GM12878 (cell line): ENCODE results near the gene AKNA. TPM values are rescaled to one million over a fixed set of nuclear protein-coding genes. Genes with fewer than 3 reads are reported as not detected.

ENCODE experiments used
- ATAC-seq: fragments of 200-7000 bp; cut with Tn5 transposase; 3 replicates; pipeline ENCODE4 v1.9.1; 2020; ENCODE audit warnings: mild to moderate bottlenecking, moderate library complexity
- BruUV-seq: library from RNA; stranded (reverse); fragments of 400-500 nt; replicated peaks from 2 replicates; lab custom pipeline; 2021; lab: Mats Ljungman, UMichigan
- CTCF ChIA-PET: fragments of 300-600 bp; sonication (Branson Sonifier 250); formaldehyde crosslinking; extraction: SDS; loops from one replicate; lab custom pipeline; 2021; ENCODE audit warnings: inconsistent platforms; lab: Yijun Ruan, JAX
- POLR2A ChIA-PET: fragments of 350-600 bp; formaldehyde crosslinking; extraction: SDS; loops from one replicate; lab custom pipeline; 2021; ENCODE audit warnings: inconsistent platforms; lab: Charles Lee
- RAD21 ChIA-PET: fragments of 300-600 bp; sonication (Branson Sonifier 250); formaldehyde crosslinking; loops from one replicate; lab custom pipeline; 2023; ENCODE audit warnings: antibody characterized with exemption; ENCODE audit not compliant: unreplicated experiment; lab: Charles Lee
- SMC1A ChIA-PET: fragments of 300-600 bp; sonication (Branson Sonifier 250); formaldehyde crosslinking; loops from one replicate; lab custom pipeline; 2023; ENCODE audit not compliant: unreplicated experiment, uncharacterized antibody; lab: Charles Lee
- DNase-seq: peaks from one replicate; pipeline ENCODE4 v3.0.0-alpha.2; 2011; ENCODE audit warnings: low read depth, low spot score
- FAIRE-seq: peaks from 3 replicates; lab custom pipeline; 2011; peaks lifted over from hg19 to GRCh38; lab: Jason Lieb, UNC
- H2AFZ ChIP-seq: 2 replicates; pipeline ENCODE4 v1.6.0; 2011; ENCODE audit warnings: low read depth, low read length, control low read depth; ENCODE audit not compliant: control insufficient read depth
- H3K27ac ChIP-seq: 2 replicates; pipeline ENCODE4 v1.5.1; 2011; ENCODE audit warnings: control low read depth; ENCODE audit not compliant: control insufficient read depth, insufficient read depth
- H3K27me3 ChIP-seq, 2 experiments: replicated peaks in 1 of 2; 2 replicates each; pipeline versions ENCODE4 v1.6.0 to v1.6.1; 2011; ENCODE audit warnings: low read length in 1 of 2; ENCODE audit not compliant: control insufficient read depth in 2 of 2, insufficient read depth in 2 of 2
- H3K36me3 ChIP-seq, 2 experiments: 2 replicates each; pipeline ENCODE4 v1.5.1; 2011; ENCODE audit warnings: low read length in 1 of 2; ENCODE audit not compliant: control insufficient read depth in 2 of 2, insufficient read depth in 2 of 2
- H3K4me1 ChIP-seq: 2 replicates; pipeline ENCODE4 v1.6.1; 2011; ENCODE audit warnings: mild to moderate bottlenecking, low read length, moderate library complexity, mixed read lengths; ENCODE audit not compliant: control insufficient read depth, insufficient read depth
- H3K4me2 ChIP-seq: 2 replicates; pipeline ENCODE4 v1.6.0; 2011; ENCODE audit warnings: control low read depth; ENCODE audit not compliant: control insufficient read depth, insufficient read depth
- H3K4me3 ChIP-seq: fragments of 200-600 bp; sonication (generic); 2 replicates; pipeline ENCODE4 v1.5.1; 2016
- H3K79me2 ChIP-seq: 2 replicates; pipeline ENCODE4 v1.6.0; 2011; ENCODE audit warnings: low read length; ENCODE audit not compliant: control insufficient read depth, insufficient read depth
- H3K9ac ChIP-seq: 2 replicates; pipeline ENCODE4 v1.8.0; 2011; ENCODE audit warnings: low read length, control low read depth, mixed read lengths; ENCODE audit not compliant: control insufficient read depth, insufficient read depth
- H3K9me3 ChIP-seq: replicated peaks from 3 replicates; pipeline ENCODE4 v1.5.1; 2011; ENCODE audit warnings: mild to moderate bottlenecking, low read length; ENCODE audit not compliant: control insufficient read depth, insufficient read depth
- H4K20me1 ChIP-seq: 2 replicates; pipeline ENCODE4 v1.6.0; 2011; ENCODE audit not compliant: control insufficient read depth, insufficient read depth
- BACH1 ChIP-seq: fragments of 450-650 bp; IDR thresholded peaks from 2 replicates; pipeline ENCODE4 v1.6.1; 2017; ENCODE audit warnings: mild to moderate bottlenecking, borderline replicate concordance
- CBFB ChIP-seq: IDR thresholded peaks from 2 replicates; pipeline ENCODE4 v1.6.1; 2016; ENCODE audit warnings: antibody characterized with exemption, low read depth
- CBX5 ChIP-seq: sonication (generic); IDR thresholded peaks from 2 replicates; pipeline ENCODE4 v1.6.1; 2016; ENCODE audit warnings: low read depth, moderate library complexity, mild to moderate bottlenecking, inconsistent platforms
- E2F4 ChIP-seq: IDR thresholded peaks from 2 replicates; pipeline ENCODE4 v1.6.1; 2012; ENCODE audit warnings: low read depth, low read length, improper control_type of control experiment
- RUNX3 ChIP-seq: IDR thresholded peaks from 2 replicates; pipeline ENCODE4 v1.6.1; 2012; ENCODE audit warnings: low read length, inconsistent platforms
- TBL1XR1 ChIP-seq: IDR thresholded peaks from 2 replicates; pipeline ENCODE4 v1.6.1; 2012; ENCODE audit warnings: low read depth, low read length, improper control_type of control experiment
- ZNF687 ChIP-seq: fragments of 450-650 bp; IDR thresholded peaks from 2 replicates; pipeline ENCODE4 v1.6.1; 2017; ENCODE audit warnings: mild to moderate bottlenecking, moderate library complexity
- WGBS: methylation state at CpG from one replicate; pipeline ENCODE4 v1.1.6; 2016; ENCODE audit warnings: low lambda C conversion rate; ENCODE audit not compliant: insufficient replicate concordance, insufficient coverage; ENCODE audit errors: missing lambda C conversion rate; 5-methylcytosine and 5-hydroxymethylcytosine counted together
- in situ Hi-C: fragments of 300-500 bp; cut with MboI; formaldehyde crosslinking; loops from 9 replicates; pipeline ENCODE4 v1.14.3; 2018; ENCODE audit warnings: mixed read lengths
- intact Hi-C: fragments of 100-400 bp; cut with micrococcal nuclease; formaldehyde crosslinking; loops from one replicate; pipeline ENCODE4 v1.14.2; 2022; ENCODE audit not compliant: unreplicated experiment
- polyA plus RNA-seq, 11 experiments: library from polyadenylated mRNA; depleted of rRNA in 4 of 11; unstranded in 6 of 11; stranded (reverse) in 5 of 11; fragments of >200 nt; fragmentation: Nextera tagmentation in 4 of 11; fragmentation: Illumina TruSeq in 1 of 11; extraction: Ambion mirVana in 4 of 11; extraction: Trizol in 1 of 11; gene quantifications; 1 replicate in 1 of 11; 2 replicates in 10 of 11; pipeline versions ENCODE4 v1.2.1 to v1.2.3, GENCODE V29; 2011 to 2016; ENCODE audit warnings: inconsistent platforms in 2 of 11, missing spikeins in 2 of 11, low read depth in 1 of 11
- total RNA-seq, 4 experiments: library from RNA; depleted of rRNA in 3 of 4; stranded (reverse); fragments of >200 nt in 3 of 4; fragmentation: Illumina TruSeq in 1 of 4; extraction: Trizol in 1 of 4; gene quantifications; 2 replicates each; pipeline versions ENCODE4 v1.2.1 to v1.2.3, GENCODE V29; 2013 to 2021

Gene AKNA
- total and polyA plus RNA-seq, 10 of the 15 experiments (the other 5 are each of a cell fraction or from before 2014, with no cell fraction given), result 1.6 to 132 (median 35.3) TPM

- TF ChIP-seq BACH1, result no peak
- no peak for TF ChIP-seq RUNX3
Measured at GRCh38 chr9:114425126-114425525, 37.3 kb upstream of the AKNA start (continued).

GRCh38 chr9:114424126-114424525, 36.3 kb upstream of the AKNA start:
- ATAC-seq (no peak), DNase-seq (no peak), FAIRE-seq (no peak)
- H3K4me3 ChIP-seq, result no peak overlapping the region
- in situ Hi-C loops, result no loop called here
- H4K20me1 ChIP-seq, result no peaks in the 10 kb centered on the region
- H3K4me2 ChIP-seq, result no peak overlapping the region
- H3K27me3 ChIP-seq, result no peaks in the 10 kb centered on the region
- no peaks in the 10 kb centered on the region for H3K36me3 ChIP-seq
- H3K27ac ChIP-seq, result no peak overlapping the region
- no TSS peak for BruUV-seq
- intact Hi-C loops, result no loop called here
- POLR2A ChIA-PET, result no interaction called here
- WGBS, result 19% methylated on average over 12 of the region's 12 CpGs
- H3K79me2 ChIP-seq, result no peaks in the 10 kb centered on the region
- no peaks in the 10 kb centered on the region for H3K9me3 ChIP-seq
- H3K9ac ChIP-seq, result no peak overlapping the region
- RAD21 ChIA-PET, result no interaction called here
- no peak overlapping the region for H2AFZ ChIP-seq
- SMC1A ChIA-PET, result no interaction called here
- CTCF ChIA-PET, result no interaction called here
- TF ChIP-seq TBL1XR1 (no peak), ZNF687 (no peak), CBX5 (no peak), CBFB (no peak), E2F4 (no peak)
- H3K4me1 ChIP-seq, result no peaks in the 10 kb centered on the region
